BE2C (cell line): ENCODE results near the gene ACVR1B.

Source experiments
- DNase-seq: peaks from one replicate; pipeline ENCODE4 v3.0.0-alpha.2; 2020
- H3K27me3 ChIP-seq: fragments of 250-450 bp; sonication (Bioruptor Pico); 2 replicates; pipeline ENCODE4 v1.5.1; 2020; ENCODE audit warnings: mild to moderate bottlenecking
- H3K36me3 ChIP-seq: fragments of 250-450 bp; sonication (Bioruptor Pico); 2 replicates; pipeline ENCODE4 v1.5.1; 2020; ENCODE audit warnings: mild to moderate bottlenecking
- H3K4me1 ChIP-seq: fragments of 250-450 bp; sonication (Bioruptor Pico); 2 replicates; pipeline ENCODE4 v1.5.1; 2020
- H3K4me3 ChIP-seq: 2 replicates; pipeline ENCODE4 v1.5.1; 2011; ENCODE audit warnings: low read depth, low read length
- H3K9me3 ChIP-seq: fragments of 250-450 bp; sonication (Bioruptor Pico); 2 replicates; pipeline ENCODE4 v1.5.1; 2020
- CTCF ChIP-seq: IDR thresholded peaks from 2 replicates; pipeline ENCODE4 v1.5.1; 2012; ENCODE audit warnings: mild to moderate bottlenecking, low read depth, low read length

The ACVR1B gene

GRCh38 chr12:51970904-51971646 is 19.6 kb downstream of the ACVR1B start:
- Histone ChIP-seq H3K4me1 (peaks cover 26% of the 10 kb centered on the region), H3K9me3 (no peaks in the 10 kb centered on the region), H3K27me3 (no peaks in the 10 kb centered on the region), H3K36me3 (peaks cover 13% of the 10 kb centered on the region), H3K4me3 (no peak overlapping the region)
- DNase-seq: peak; percentile 48
- peak; percentile 81 for TF ChIP-seq CTCF

GRCh38 chr12:51971679-51972421 is 20.4 kb downstream of the ACVR1B start:
- Histone ChIP-seq H3K27me3 (no peaks in the 10 kb centered on the region), H3K4me3 (no peak overlapping the region), H3K36me3 (peaks cover 21% of the 10 kb centered on the region), H3K9me3 (no peaks in the 10 kb centered on the region), H3K4me1 (peaks cover 26% of the 10 kb centered on the region)
- TF ChIP-seq CTCF: no peak
- DNase-seq: no peak

- H3K4me1 ChIP-seq: peaks cover 26% of the 10 kb centered on the region
- H3K4me3 ChIP-seq: no peak overlapping the region
- H3K27me3 ChIP-seq: no peaks in the 10 kb centered on the region
- TF ChIP-seq CTCF: no peak
- DNase-seq: no peak
- no peaks in the 10 kb centered on the region for H3K9me3 ChIP-seq
- peaks cover 25% of the 10 kb centered on the region for H3K36me3 ChIP-seq
Measured at GRCh38 chr12:51972422-51972812, 20.9 kb downstream of the ACVR1B start.

GRCh38 chr12:51972849-51973273 is 21.4 kb downstream of the ACVR1B start:
- DNase-seq: no peak
- no peak overlapping the region for H3K4me3 ChIP-seq
- H3K27me3 ChIP-seq: no peaks in the 10 kb centered on the region
- peaks cover 27% of the 10 kb centered on the region for H3K36me3 ChIP-seq
- TF ChIP-seq CTCF: no peak
- H3K9me3 ChIP-seq: no peaks in the 10 kb centered on the region
- peaks cover 26% of the 10 kb centered on the region for H3K4me1 ChIP-seq

- Histone ChIP-seq H3K9me3 (no peaks in the 10 kb centered on the region), H3K27me3 (no peaks in the 10 kb centered on the region), H3K4me3 (no peak overlapping the region), H3K4me1 (peaks cover 26% of the 10 kb centered on the region), H3K36me3 (peaks cover 33% of the 10 kb centered on the region)
- TF ChIP-seq CTCF: no peak
- DNase-seq: no peak
Measured at GRCh38 chr12:51973560-51973959, 22.1 kb downstream of the ACVR1B start.

- H3K9me3 ChIP-seq: no peaks in the 10 kb centered on the region
- TF ChIP-seq CTCF: no peak
- DNase-seq: no peak
- peaks cover 33% of the 10 kb centered on the region for H3K36me3 ChIP-seq
- no peaks in the 10 kb centered on the region for H3K27me3 ChIP-seq
- H3K4me3 ChIP-seq: no peak overlapping the region
- H3K4me1 ChIP-seq: peaks cover 26% of the 10 kb centered on the region
Measured at GRCh38 chr12:51974646-51975045, 23.1 kb downstream of the ACVR1B start.
